ENCODE measurements around the gene APEH. TPM values are rescaled to one million over a fixed set of nuclear protein-coding genes. Genes with fewer than 3 reads are reported as not detected.

APEH gene
- total RNA-seq, 2 experiments from 2014 or later, result 179 to 192 TPM

DNA sequence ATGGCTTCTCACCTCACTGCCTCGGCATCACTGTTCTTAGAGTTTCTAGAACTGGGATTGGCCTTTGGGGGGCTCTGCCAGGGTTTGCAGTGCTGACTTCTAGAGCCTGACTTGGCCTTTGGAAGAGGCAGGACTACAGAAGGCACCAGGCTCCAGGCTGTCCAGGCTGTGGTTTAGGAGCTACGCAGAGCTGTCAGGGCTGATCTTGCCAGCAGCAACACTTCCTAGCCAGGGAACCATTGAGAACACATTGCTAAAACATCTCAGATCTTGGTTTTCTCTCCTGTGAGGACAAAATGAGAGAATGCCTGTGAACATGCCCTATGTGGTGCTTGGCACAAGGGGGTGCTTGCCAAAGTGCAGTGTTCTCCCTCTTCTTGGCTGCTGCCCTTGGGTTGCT lies 34.6 kb upstream of the APEH start:
- POLR2A ChIA-PET, result no interaction called here
- CTCF ChIA-PET, result no interaction called here
- ATAC-seq (no peak), DNase-seq (no peak)
- Mint-ChIP-seq H3K27me3 (ENCODE audit: low read depth) (no peaks in the 10 kb centered on the region), H3K9me3 (ENCODE audit: insufficient read depth) (no peaks in the 10 kb centered on the region), H3K27ac (no peak overlapping the region), H3K36me3 (ENCODE audit: low read depth) (no peaks in the 10 kb centered on the region), H3K4me3 (no peak overlapping the region), H3K4me1 (ENCODE audit: low read depth) (peaks cover 4% of the 10 kb centered on the region)

DNA sequence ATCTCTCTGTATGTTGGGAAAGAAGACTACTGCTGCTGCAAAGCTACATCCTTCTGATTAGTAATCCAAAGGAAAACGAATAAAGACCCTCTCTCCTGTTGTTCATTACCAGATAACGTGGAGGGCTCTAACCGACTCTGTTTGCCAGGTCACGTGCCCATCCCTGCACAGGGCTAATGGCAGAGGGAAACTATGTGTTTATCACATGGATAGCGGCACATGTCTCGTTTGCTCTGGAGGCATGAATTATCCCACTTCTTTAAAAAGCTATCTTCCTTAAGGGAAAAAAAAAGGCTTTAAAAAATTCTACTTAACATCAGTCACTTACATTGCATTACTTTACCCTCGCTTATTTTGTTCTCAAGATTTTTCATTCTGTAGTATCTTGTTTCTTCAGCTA lies 32.9 kb upstream of the APEH start:
- H3K36me3 Mint-ChIP-seq (ENCODE audit: low read depth), result no peaks in the 10 kb centered on the region
- ATAC-seq, result no peak
- ChIA-PET POLR2A (no interaction called here), CTCF (no interaction called here)
- H3K27ac Mint-ChIP-seq, result no peak overlapping the region
- H3K27me3 Mint-ChIP-seq (ENCODE audit: low read depth), result no peaks in the 10 kb centered on the region
- H3K9me3 Mint-ChIP-seq (ENCODE audit: insufficient read depth), result no peaks in the 10 kb centered on the region
- H3K4me3 Mint-ChIP-seq, result no peak overlapping the region
- peaks cover 4% of the 10 kb centered on the region for H3K4me1 Mint-ChIP-seq (ENCODE audit: low read depth)
- no peak for DNase-seq

DNA sequence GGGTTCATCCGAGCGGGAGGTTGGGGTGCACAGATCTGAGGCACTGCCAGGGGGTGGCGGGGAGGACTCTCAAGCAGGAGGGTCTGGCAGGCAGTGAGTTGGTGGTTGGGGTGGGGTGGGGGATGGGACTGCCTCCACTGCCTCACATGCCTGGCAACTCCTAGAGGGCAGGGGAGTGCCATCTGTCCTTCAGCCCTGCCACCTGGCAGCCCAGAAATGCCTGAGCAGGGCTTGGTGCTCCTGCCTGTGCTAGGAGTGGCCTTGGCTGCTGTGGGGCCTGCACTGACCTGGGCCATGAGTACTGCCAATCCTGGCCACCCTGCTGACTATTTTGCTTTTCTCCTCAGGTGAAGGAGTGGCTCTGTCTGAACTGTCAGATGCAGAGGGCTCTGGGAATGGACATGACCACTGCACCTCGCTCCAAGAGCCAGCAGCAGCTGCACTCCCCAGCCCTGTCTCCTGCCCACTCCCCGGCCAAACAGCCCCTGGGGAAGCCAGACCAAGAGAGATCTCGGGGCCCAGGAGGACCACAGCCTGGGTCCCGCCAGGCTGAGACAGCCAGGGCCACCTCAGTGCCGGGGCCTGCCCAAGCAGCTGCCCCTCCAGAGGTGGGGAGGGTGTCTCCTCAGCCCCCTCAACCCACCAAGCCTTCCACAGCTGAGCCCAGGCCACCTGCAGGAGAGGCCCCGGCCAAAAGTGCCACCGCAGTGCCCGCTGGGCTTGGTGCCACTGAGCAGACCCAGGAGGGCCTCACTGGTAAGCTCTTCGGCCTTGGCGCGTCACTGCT lies 32.0 kb upstream of the APEH start:
- ATAC-seq, result no peak
- CTCF ChIA-PET, result no interaction called here

DNA sequence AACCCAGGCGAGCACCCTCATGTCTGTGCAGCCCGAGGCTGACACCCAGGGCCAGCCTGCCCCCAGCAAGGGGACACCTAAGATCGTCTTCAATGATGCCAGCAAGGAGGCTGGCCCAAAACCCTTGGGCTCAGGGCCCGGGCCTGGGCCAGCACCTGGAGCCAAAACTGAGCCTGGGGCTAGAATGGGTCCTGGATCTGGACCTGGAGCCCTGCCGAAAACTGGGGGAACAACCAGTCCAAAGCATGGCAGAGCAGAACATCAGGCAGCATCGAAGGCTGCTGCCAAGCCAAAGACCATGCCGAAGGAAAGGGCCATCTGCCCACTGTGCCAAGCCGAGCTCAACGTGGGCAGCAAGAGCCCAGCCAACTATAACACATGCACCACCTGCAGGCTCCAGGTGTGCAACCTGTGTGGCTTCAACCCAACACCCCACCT lies 31.4 kb upstream of the APEH start:
- Mint-ChIP-seq H3K9me3 (ENCODE audit: insufficient read depth) (no peaks in the 10 kb centered on the region), H3K27me3 (ENCODE audit: low read depth) (no peaks in the 10 kb centered on the region), H3K4me1 (ENCODE audit: low read depth) (no peaks in the 10 kb centered on the region), H3K4me3 (no peak overlapping the region), H3K27ac (no peak overlapping the region), H3K36me3 (ENCODE audit: low read depth) (no peaks in the 10 kb centered on the region)
- ChIA-PET POLR2A (no interaction called here), CTCF (no interaction called here)
- DNase-seq (no peak), ATAC-seq (no peak)

More for the DNA sequence above, 32.0 kb upstream of the APEH start:
- no peaks in the 10 kb centered on the region for H3K27me3 Mint-ChIP-seq (ENCODE audit: low read depth)
- H3K4me1 Mint-ChIP-seq (ENCODE audit: low read depth), result peaks cover under 1% of the 10 kb centered on the region
- POLR2A ChIA-PET, result no interaction called here
- no peaks in the 10 kb centered on the region for H3K36me3 Mint-ChIP-seq (ENCODE audit: low read depth)
- DNase-seq, result no peak
- no peak overlapping the region for H3K27ac Mint-ChIP-seq
- H3K9me3 Mint-ChIP-seq (ENCODE audit: insufficient read depth), result no peaks in the 10 kb centered on the region
- H3K4me3 Mint-ChIP-seq, result no peak overlapping the region

DNA sequence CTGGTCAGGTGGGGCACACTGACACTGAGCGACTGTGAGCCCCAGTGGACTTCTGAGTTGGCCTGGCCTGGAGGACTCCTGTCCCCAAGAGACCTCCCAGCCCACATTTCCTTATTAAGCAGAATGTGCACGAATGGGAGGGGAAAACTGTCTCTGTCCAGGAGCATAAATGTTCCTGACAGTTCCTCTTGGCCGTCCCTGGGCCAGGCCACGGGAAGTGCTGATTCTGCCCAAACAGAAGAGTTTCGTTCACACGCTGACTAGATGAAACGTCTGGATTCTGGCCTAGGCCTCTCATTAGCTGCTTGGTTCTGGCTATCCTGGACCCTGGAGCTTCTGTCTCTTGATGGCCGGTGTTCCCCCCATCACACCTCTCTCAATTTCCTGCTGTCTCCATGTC lies 29.5 kb upstream of the APEH start:
- ChIA-PET CTCF (interaction anchor here (1.2 to 2.5 kb wide), 3 partner anchors 27 to 473 kb away, joined by 3 to 6 read pairs (median 5); partner anchors contain the start of gene KLHDC8B), POLR2A (no interaction called here)
- no peaks in the 10 kb centered on the region for H3K27me3 Mint-ChIP-seq (ENCODE audit: low read depth)
- H3K4me3 Mint-ChIP-seq, result no peak overlapping the region
- no peaks in the 10 kb centered on the region for H3K9me3 Mint-ChIP-seq (ENCODE audit: insufficient read depth)
- H3K36me3 Mint-ChIP-seq (ENCODE audit: low read depth), result no peaks in the 10 kb centered on the region
- no peak overlapping the region for H3K27ac Mint-ChIP-seq
- DNase-seq (no peak), ATAC-seq (no peak)
- H3K4me1 Mint-ChIP-seq (ENCODE audit: low read depth), result peaks cover 3% of the 10 kb centered on the region

DNA sequence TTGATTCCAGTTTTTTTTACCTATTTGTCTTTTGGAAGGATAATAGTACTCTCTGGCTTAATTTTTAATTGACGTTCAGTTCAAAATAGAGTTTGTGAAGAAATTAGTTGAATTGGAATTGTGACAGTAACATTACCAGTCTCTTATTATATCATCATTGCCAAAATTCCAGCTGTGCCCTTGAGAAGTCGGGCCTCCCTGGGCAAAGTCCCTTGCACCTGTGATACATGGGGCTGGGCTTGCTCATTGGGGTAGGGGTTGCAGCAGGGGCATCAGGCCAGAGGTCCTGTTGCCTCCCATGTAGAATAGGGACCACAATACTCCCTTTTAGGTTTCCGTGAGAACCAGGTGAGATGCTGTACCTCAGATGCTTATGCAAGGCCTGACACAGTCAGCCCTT lies 27.9 kb upstream of the APEH start:
- CTCF ChIA-PET, result interaction anchor here (1.8 to 2.5 kb wide), 2 partner anchors 25 to 107 kb away, joined by 6 to 8 read pairs; no protein-coding TSS in a partner anchor
- DNase-seq (no peak), ATAC-seq (no peak)
- Mint-ChIP-seq H3K9me3 (ENCODE audit: insufficient read depth) (no peaks in the 10 kb centered on the region), H3K36me3 (ENCODE audit: low read depth) (no peaks in the 10 kb centered on the region), H3K27ac (no peak overlapping the region), H3K4me1 (ENCODE audit: low read depth) (peaks cover 3% of the 10 kb centered on the region), H3K27me3 (ENCODE audit: low read depth) (no peaks in the 10 kb centered on the region), H3K4me3 (no peak overlapping the region)
- POLR2A ChIA-PET, result no interaction called here

DNA sequence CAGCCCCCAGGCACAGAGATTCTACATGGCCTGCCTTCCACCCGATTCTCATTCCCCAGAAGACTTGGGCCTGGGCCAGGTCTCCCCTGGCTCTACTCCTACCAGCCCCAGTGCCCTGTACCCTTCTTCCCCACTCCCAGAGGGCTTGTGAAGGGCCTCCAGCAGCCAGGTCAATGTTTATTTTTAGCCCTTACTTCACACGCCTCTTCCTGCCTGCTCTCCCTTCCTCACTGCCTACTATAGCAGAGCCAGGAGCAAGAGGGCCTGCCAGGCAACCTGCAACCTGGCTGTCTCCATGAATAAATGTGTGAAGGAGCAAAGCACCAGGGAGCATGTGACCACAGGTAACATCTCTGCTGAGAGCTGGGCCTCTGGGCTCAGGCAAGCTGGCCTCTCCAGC lies 26.4 kb upstream of the APEH start:
- Mint-ChIP-seq H3K4me3 (no peak overlapping the region), H3K9me3 (ENCODE audit: insufficient read depth) (no peaks in the 10 kb centered on the region), H3K36me3 (ENCODE audit: low read depth) (no peaks in the 10 kb centered on the region), H3K27ac (no peak overlapping the region), H3K27me3 (ENCODE audit: low read depth) (no peaks in the 10 kb centered on the region), H3K4me1 (ENCODE audit: low read depth) (peaks cover 3% of the 10 kb centered on the region)
- no peak for ATAC-seq
- ChIA-PET CTCF (interaction anchor here (1.8 kb wide), 1 partner anchor 108 kb away, joined by 8 read pairs; no protein-coding TSS in a partner anchor), POLR2A (no interaction called here)
- DNase-seq, result no peak

DNA sequence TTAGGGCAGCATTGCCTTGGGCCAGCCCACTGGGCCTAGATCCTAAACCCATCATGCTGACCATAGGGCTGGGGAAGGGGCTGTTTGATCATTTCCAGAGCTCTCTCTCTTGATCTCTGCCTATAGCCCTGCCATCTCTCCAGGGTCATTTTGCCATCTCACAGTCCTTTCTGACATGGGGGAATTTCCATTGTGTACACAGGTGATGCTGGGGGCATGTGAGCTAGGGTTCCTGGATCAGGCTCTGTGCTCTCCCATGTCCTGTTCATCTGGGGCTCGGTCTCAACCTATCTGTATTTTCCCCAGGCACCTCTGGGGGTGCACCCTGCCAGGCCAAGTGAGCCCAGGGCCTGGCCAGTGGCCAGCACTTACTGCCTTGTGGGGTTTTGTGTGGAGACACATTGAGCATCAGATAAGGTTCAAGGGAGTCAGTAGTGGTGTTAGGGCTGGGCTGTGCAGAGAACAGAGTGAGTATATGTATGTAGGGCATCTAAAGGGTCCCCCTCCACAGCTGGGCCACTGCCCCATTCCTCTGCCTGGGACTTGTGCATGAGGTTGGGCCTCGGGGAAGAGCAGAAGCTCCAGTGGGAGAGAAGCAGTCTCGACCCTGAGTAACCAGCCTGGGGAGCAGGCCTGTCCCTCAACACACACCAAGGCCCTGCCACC lies 25.7 kb upstream of the APEH start:
- H3K27ac Mint-ChIP-seq, result no peak overlapping the region
- CTCF ChIA-PET, result interaction anchor here (0.7 to 1.0 kb wide), 2 partner anchors 24 to 72 kb away, joined by 3 read pairs; no protein-coding TSS in a partner anchor

GRCh38 chr3:49649576-49649975 lies 24.6 kb upstream of the APEH start:
- DNase-seq (no peak), ATAC-seq (no peak)
- H3K4me3 Mint-ChIP-seq, result no peak overlapping the region
- no peak overlapping the region for H3K27ac Mint-ChIP-seq
- no peaks in the 10 kb centered on the region for H3K27me3 Mint-ChIP-seq (ENCODE audit: low read depth)
- H3K9me3 Mint-ChIP-seq (ENCODE audit: insufficient read depth), result no peaks in the 10 kb centered on the region
- ChIA-PET POLR2A (no interaction called here), CTCF (no interaction called here)
- no peaks in the 10 kb centered on the region for H3K36me3 Mint-ChIP-seq (ENCODE audit: low read depth)
- peaks cover 3% of the 10 kb centered on the region for H3K4me1 Mint-ChIP-seq (ENCODE audit: low read depth)

More for the DNA sequence above, 25.7 kb upstream of the APEH start:
- DNase-seq (no peak), ATAC-seq (no peak)
- POLR2A ChIA-PET, result no interaction called here
- Mint-ChIP-seq H3K36me3 (ENCODE audit: low read depth) (no peaks in the 10 kb centered on the region), H3K4me3 (no peak overlapping the region), H3K9me3 (ENCODE audit: insufficient read depth) (no peaks in the 10 kb centered on the region), H3K4me1 (ENCODE audit: low read depth) (peaks cover 3% of the 10 kb centered on the region), H3K27me3 (ENCODE audit: low read depth) (no peaks in the 10 kb centered on the region)

GRCh38 chr3:49650177-49650576 lies 24.0 kb upstream of the APEH start:
- Mint-ChIP-seq H3K4me1 (ENCODE audit: low read depth) (peaks cover 3% of the 10 kb centered on the region), H3K27me3 (ENCODE audit: low read depth) (no peaks in the 10 kb centered on the region), H3K27ac (no peak overlapping the region), H3K9me3 (ENCODE audit: insufficient read depth) (no peaks in the 10 kb centered on the region), H3K36me3 (ENCODE audit: low read depth) (no peaks in the 10 kb centered on the region), H3K4me3 (no peak overlapping the region)
- POLR2A ChIA-PET, result no interaction called here
- ATAC-seq (no peak), DNase-seq (no peak)
- CTCF ChIA-PET, result no interaction called here

- no peaks in the 10 kb centered on the region for H3K27me3 Mint-ChIP-seq (ENCODE audit: low read depth)
- POLR2A ChIA-PET, result interaction anchor here (1.1 kb wide), 1 partner anchor 15 kb away, joined by 3 read pairs; no protein-coding TSS in a partner anchor
- DNase-seq (no peak), ATAC-seq (no peak)
- no peak overlapping the region for H3K27ac Mint-ChIP-seq
- CTCF ChIA-PET, result no interaction called here
- no peaks in the 10 kb centered on the region for H3K9me3 Mint-ChIP-seq (ENCODE audit: insufficient read depth)
- no peaks in the 10 kb centered on the region for H3K36me3 Mint-ChIP-seq (ENCODE audit: low read depth)
- peaks cover 3% of the 10 kb centered on the region for H3K4me1 Mint-ChIP-seq (ENCODE audit: low read depth)
- H3K4me3 Mint-ChIP-seq, result no peak overlapping the region
Observed at GRCh38 chr3:49650637-49651036, 23.5 kb upstream of the APEH start.

GRCh38 chr3:49652218-49652902 lies 21.8 kb upstream of the APEH start:
- DNase-seq (no peak), ATAC-seq (no peak)
- Mint-ChIP-seq H3K27me3 (ENCODE audit: low read depth) (peaks cover 3% of the 10 kb centered on the region), H3K4me3 (no peak overlapping the region), H3K27ac (no peak overlapping the region), H3K4me1 (ENCODE audit: low read depth) (peaks cover 3% of the 10 kb centered on the region), H3K9me3 (ENCODE audit: insufficient read depth) (no peaks in the 10 kb centered on the region), H3K36me3 (ENCODE audit: low read depth) (no peaks in the 10 kb centered on the region)
- CTCF ChIA-PET, result interaction anchor here (1.6 kb wide), 1 partner anchor 113 kb away, joined by 6 read pairs; no protein-coding TSS in a partner anchor
- POLR2A ChIA-PET, result interaction anchor here (0.6 kb wide), 1 partner anchor 1505 kb away, joined by 3 read pairs; no protein-coding TSS in a partner anchor

All from activated CD8-positive, alpha-beta T cell treated with anti-CD3 and anti-CD28 coated beads, Interleukin-2, amount 10 ng/mL, durations not matched to agents 7 days and 5 days (primary cell).